Smooth muscle cell (in vitro differentiated cells): ENCODE results near the gene ARIH2. TPM values are rescaled to one million over a fixed set of nuclear protein-coding genes. Genes with fewer than 3 reads are reported as not detected.

Experiments used
- DNase-seq: peaks from one replicate; lab custom pipeline; 2025; ENCODE audit not compliant: unreplicated experiment; lab: John Stamatoyannopoulos, UW
- H2AFZ ChIP-seq: fragments of 200-600 bp; sonication (generic); 2 replicates; pipeline ENCODE4 v1.6.0; 2016; ENCODE audit warnings: antibody characterized with exemption, low read depth, mild to moderate bottlenecking
- H3F3A ChIP-seq: fragments of 200-600 bp; sonication (generic); 2 replicates; pipeline ENCODE4 v1.6.0; 2017; ENCODE audit warnings: antibody characterized with exemption, low read depth
- H3K27ac ChIP-seq: fragments of 200-600 bp; sonication (generic); 2 replicates; pipeline ENCODE4 v1.5.1; 2016; ENCODE audit warnings: low read depth, mild to moderate bottlenecking
- H3K27me3 ChIP-seq: fragments of 200-600 bp; sonication (generic); 2 replicates; pipeline ENCODE4 v1.6.1; 2016; ENCODE audit warnings: low read depth, mild to moderate bottlenecking
- H3K36me3 ChIP-seq: fragments of 200-600 bp; sonication (generic); 2 replicates; pipeline ENCODE4 v1.5.1; 2016; ENCODE audit warnings: low read depth
- H3K4me1 ChIP-seq: fragments of 200-600 bp; sonication (generic); 2 replicates; pipeline ENCODE4 v1.5.1; 2016; ENCODE audit warnings: low read depth
- H3K4me2 ChIP-seq: fragments of 200-600 bp; sonication (generic); 2 replicates; pipeline ENCODE4 v1.6.0; 2016; ENCODE audit warnings: mild to moderate bottlenecking
- H3K4me3 ChIP-seq: fragments of 200-600 bp; sonication (generic); 2 replicates; pipeline ENCODE4 v1.5.1; 2016; ENCODE audit warnings: mild to moderate bottlenecking
- H3K79me2 ChIP-seq: fragments of 200-600 bp; sonication (generic); 2 replicates; pipeline ENCODE4 v1.6.0; 2016; ENCODE audit warnings: low read depth, mild to moderate bottlenecking
- H3K9ac ChIP-seq: fragments of 200-600 bp; sonication (generic); 2 replicates; pipeline ENCODE4 v1.6.0; 2016; ENCODE audit warnings: low read depth
- H3K9me3 ChIP-seq: fragments of 200-600 bp; sonication (generic); replicated peaks from 2 replicates; pipeline ENCODE4 v1.5.1; 2016; ENCODE audit warnings: low read depth
- H4K20me1 ChIP-seq: fragments of 200-600 bp; sonication (generic); 2 replicates; pipeline ENCODE4 v1.6.0; 2016; ENCODE audit warnings: low read depth
- CTCF ChIP-seq: fragments of 200-600 bp; sonication (generic); IDR thresholded peaks from 2 replicates; pipeline ENCODE4 v1.5.1; 2017; ENCODE audit warnings: borderline replicate concordance, mild to moderate bottlenecking, antibody characterized with exemption; ENCODE audit not compliant: insufficient read depth, poor library complexity, severe bottlenecking
- WGBS: methylation state at CpG from one replicate; pipeline ENCODE4 v1.1.7; 2016; ENCODE audit warnings: low lambda C conversion rate; 5-methylcytosine and 5-hydroxymethylcytosine counted together
- microRNA counts: library from miRNA; unstranded; fragments of <30 nt; microRNA quantifications from one replicate; lab custom pipeline; 2016
- microRNA-seq: library from miRNA; unstranded; fragments of <30 nt; microRNA quantifications from one replicate; pipeline ENCODE4, GENCODE V29; 2016; ENCODE audit warnings: borderline number of aligned reads
- polyA plus RNA-seq: library from polyadenylated mRNA; unstranded; fragments of >200 nt; fragmentation: Nextera tagmentation; extraction: Ambion mirVana; gene quantifications from 2 replicates; pipeline ENCODE4 v1.2.1, GENCODE V29; 2016
- small RNA-seq: library from RNA; depleted of rRNA; stranded (forward); fragments of <200 nt; gene quantifications from one replicate; pipeline ENCODE3, GENCODE V24; 2014
- total RNA-seq: library from RNA; depleted of rRNA; stranded (reverse); fragments of >200 nt; gene quantifications from 2 replicates; pipeline ENCODE4 v1.2.3, GENCODE V29; 2014

The ARIH2 gene
- total and polyA plus RNA-seq, 2 experiments from 2014 or later: 39.7 to 43.6 TPM

GRCh38 chr3:49032646-49033304 lies 114.1 kb downstream of the ARIH2 start:
- no peak overlapping the region for H3K4me3 ChIP-seq
- H3K4me2 ChIP-seq: no peak overlapping the region
- no peaks in the 10 kb centered on the region for H3K9me3 ChIP-seq
- 92% methylated on average over 6 of the region's 6 CpGs for WGBS
- no peaks in the 10 kb centered on the region for H3K27me3 ChIP-seq
- H4K20me1 ChIP-seq: no peaks in the 10 kb centered on the region
- H3K4me1 ChIP-seq: peaks cover 10% of the 10 kb centered on the region
- no peaks in the 10 kb centered on the region for H3K36me3 ChIP-seq
- H3K27ac ChIP-seq: no peak overlapping the region
- H3K79me2 ChIP-seq: peaks cover 13% of the 10 kb centered on the region
- no peak overlapping the region for H3K9ac ChIP-seq
- TF ChIP-seq CTCF: no peak
- no peak for DNase-seq
- H3F3A ChIP-seq: peaks cover 20% of the 10 kb centered on the region
- H2AFZ ChIP-seq: no peak overlapping the region

GRCh38 chr3:49034650-49035049 lies 116.0 kb downstream of the ARIH2 start:
- H3K4me3 ChIP-seq: no peak overlapping the region
- 100% methylated on average over 2 of the region's 2 CpGs for WGBS
- no peaks in the 10 kb centered on the region for H3K79me2 ChIP-seq
- H3F3A ChIP-seq: peaks cover 17% of the 10 kb centered on the region
- H3K27ac ChIP-seq: no peak overlapping the region
- H2AFZ ChIP-seq: no peak overlapping the region
- H3K27me3 ChIP-seq: no peaks in the 10 kb centered on the region
- no peak overlapping the region for H3K9ac ChIP-seq
- TF ChIP-seq CTCF: no peak
- no peak overlapping the region for H3K4me2 ChIP-seq
- no peaks in the 10 kb centered on the region for H3K4me1 ChIP-seq
- no peaks in the 10 kb centered on the region for H3K36me3 ChIP-seq
- DNase-seq: no peak
- no peaks in the 10 kb centered on the region for H3K9me3 ChIP-seq
- no peaks in the 10 kb centered on the region for H4K20me1 ChIP-seq

GRCh38 chr3:49035281-49035680 lies 116.6 kb downstream of the ARIH2 start:
- no peak for DNase-seq
- Histone ChIP-seq H3K9me3 (no peaks in the 10 kb centered on the region), H3K4me2 (no peak overlapping the region), H2AFZ (no peak overlapping the region), H3K79me2 (no peaks in the 10 kb centered on the region), H3K27me3 (no peaks in the 10 kb centered on the region), H4K20me1 (no peaks in the 10 kb centered on the region), H3K36me3 (no peaks in the 10 kb centered on the region), H3K4me1 (no peaks in the 10 kb centered on the region), H3K4me3 (no peak overlapping the region), H3K9ac (no peak overlapping the region), H3K27ac (no peak overlapping the region), H3F3A (peaks cover 11% of the 10 kb centered on the region)
- 100% methylated on average over 3 of the region's 3 CpGs for WGBS
- no peak for TF ChIP-seq CTCF

MicroRNAs within 50 kb of the gene (microRNA counts, 767-probe panel; counts per million panel counts)
- microRNA hsa-miR-191-5p (lab: Ali Mortazavi, UCI) (10,946 counts per million, percentile 91 among the panel's probes with 10 or more counts), microRNA hsa-miR-425-5p (lab: Ali Mortazavi, UCI) (4,647 counts per million, percentile 21 among the panel's probes with 10 or more counts)

Small RNAs within 50 kb of the gene (microRNA-seq; reads per million reads assigned to microRNA genes)
- 21,201 reads per million, percentile 96 among the genes with 10 or more reads in this experiment for gene MIR191
- 4,347 reads per million, percentile 90 among the genes with 10 or more reads in this experiment for gene MIR425

Small RNAs within 50 kb of the gene (small RNA-seq; reads per million reads assigned to genes)
- gene MIR191: 5,248 reads per million, percentile 100 among the genes with 10 or more reads in this experiment
- gene MIR425: 36.6 reads per million, percentile 94 among the genes with 10 or more reads in this experiment

Other genes starting within 250 kb of the ARIH2 start
- 18.3 and 21.6 TPM in 2 replicates for gene NCKIPSD, start 232.9 kb upstream of the ARIH2 start, total RNA-seq
- 13.8 and 21.9 TPM in 2 replicates for gene NCKIPSD, start 232.9 kb upstream of the ARIH2 start, polyA plus RNA-seq
- 106 and 119 TPM in 2 replicates for gene IP6K2, start 201.6 kb upstream of the ARIH2 start, total RNA-seq
- gene IP6K2, start 201.6 kb upstream of the ARIH2 start, polyA plus RNA-seq: 113 and 124 TPM in 2 replicates
- gene PRKAR2A, start 71.0 kb upstream of the ARIH2 start, total RNA-seq: 33.1 and 36.7 TPM in 2 replicates
- 11.9 and 13.5 TPM in 2 replicates for gene PRKAR2A, start 71.0 kb upstream of the ARIH2 start, polyA plus RNA-seq
- 8.9 and 14.7 TPM in 2 replicates for gene SLC25A20, start 20.0 kb upstream of the ARIH2 start, total RNA-seq
- 12.1 and 14.6 TPM in 2 replicates for gene SLC25A20, start 20.0 kb upstream of the ARIH2 start, polyA plus RNA-seq
- gene P4HTM, start 71.4 kb downstream of the ARIH2 start, total RNA-seq: 20.3 and 22.7 TPM in 2 replicates
- 29.9 and 30.4 TPM in 2 replicates for gene P4HTM, start 71.4 kb downstream of the ARIH2 start, polyA plus RNA-seq
- 61.8 and 72.8 TPM in 2 replicates for gene WDR6, start 88.5 kb downstream of the ARIH2 start, total RNA-seq
- 86.8 and 115 TPM in 2 replicates for gene WDR6, start 88.5 kb downstream of the ARIH2 start, polyA plus RNA-seq
- 32.1 and 35.6 TPM in 2 replicates for gene DALRD3, start 99.7 kb downstream of the ARIH2 start, total RNA-seq
- gene DALRD3, start 99.7 kb downstream of the ARIH2 start, polyA plus RNA-seq: 39.0 and 51.1 TPM in 2 replicates
- gene NDUFAF3, start 103.3 kb downstream of the ARIH2 start, total RNA-seq: 113 and 124 TPM in 2 replicates
- gene NDUFAF3, start 103.3 kb downstream of the ARIH2 start, polyA plus RNA-seq: 169 and 175 TPM in 2 replicates
- 121 and 128 TPM in 2 replicates for gene IMPDH2, start 110.6 kb downstream of the ARIH2 start, total RNA-seq
- gene IMPDH2, start 110.6 kb downstream of the ARIH2 start, polyA plus RNA-seq: 105 and 127 TPM in 2 replicates
- 62.0 and 76.4 TPM in 2 replicates for gene QRICH1, start 175.2 kb downstream of the ARIH2 start, total RNA-seq
- 38.2 and 48.8 TPM in 2 replicates for gene QRICH1, start 175.2 kb downstream of the ARIH2 start, polyA plus RNA-seq
- gene QARS1, start 185.9 kb downstream of the ARIH2 start, total RNA-seq: 135 and 150 TPM in 2 replicates
- 107 and 114 TPM in 2 replicates for gene QARS1, start 185.9 kb downstream of the ARIH2 start, polyA plus RNA-seq
- 21.1 and 42.3 TPM in 2 replicates for gene USP19, start 202.0 kb downstream of the ARIH2 start, total RNA-seq
- 20.6 and 22.1 TPM in 2 replicates for gene USP19, start 202.0 kb downstream of the ARIH2 start, polyA plus RNA-seq
- 354 and 503 TPM in 2 replicates for gene LAMB2, start 214.2 kb downstream of the ARIH2 start, total RNA-seq
- 456 and 471 TPM in 2 replicates for gene LAMB2, start 214.2 kb downstream of the ARIH2 start, polyA plus RNA-seq
- 19.6 and 33.8 TPM in 2 replicates for gene CCDC71, start 247.5 kb downstream of the ARIH2 start, total RNA-seq
- 0.59 and 0.80 TPM in 2 replicates for gene CCDC71, start 247.5 kb downstream of the ARIH2 start, polyA plus RNA-seq